Peyer's patch (tissue), 4 donors: ENCODE results near the gene FBXO17. TPM values are rescaled to one million over a fixed set of nuclear protein-coding genes. Genes with fewer than 3 reads are reported as not detected.

ENCODE experiments used
- DNase-seq, 3 donors: peaks; one replicate each; pipeline ENCODE4 v3.0.0-alpha.2; 2017 to 2019
- H3K27ac ChIP-seq, 4 donors: fragments of 200-600 bp; sonication (generic); one replicate each; pipeline ENCODE4 v1.5.1; 2016 to 2019
- H3K27me3 ChIP-seq, 2 donors: fragments of 200-600 bp; sonication (generic); one replicate each; pipeline ENCODE4 v1.5.1; 2019
- H3K36me3 ChIP-seq, 3 donors: fragments of 200-600 bp; sonication (generic); one replicate each; pipeline ENCODE4 v1.5.1; 2016 to 2019
- H3K4me1 ChIP-seq, 4 donors: fragments of 200-600 bp; sonication (generic); one replicate each; pipeline ENCODE4 v1.5.1; 2016 to 2019
- H3K4me3 ChIP-seq, 4 donors: fragments of 200-600 bp; sonication (generic); 1 replicate in 3 of 4; 2 replicates in 1 of 4; pipeline ENCODE4 v1.5.1; 2016 to 2019; ENCODE audit warnings: mild to moderate bottlenecking in 1 of 4
- H3K9me3 ChIP-seq, 4 donors: fragments of 200-600 bp; sonication (generic); one replicate each; pipeline ENCODE4 v1.5.1; 2016 to 2019; ENCODE audit warnings: mild to moderate bottlenecking in 1 of 4
- CTCF ChIP-seq, 6 experiments: fragments of 450-650 bp in 4 of 6; fragments of 200-600 bp in 2 of 6; sonication (generic) in 1 of 6; IDR thresholded peaks; one replicate each; pipeline ENCODE4 v1.5.1; 2017 to 2019; ENCODE audit warnings: antibody characterized with exemption in 6 of 6, mild to moderate bottlenecking in 3 of 6, moderate library complexity in 1 of 6
- POLR2A ChIP-seq, 2 donors: fragments of 450-650 bp; IDR thresholded peaks; one replicate each; pipeline ENCODE4 v1.5.1; 2017; ENCODE audit warnings: antibody characterized with exemption in 2 of 2, mild to moderate bottlenecking in 2 of 2, moderate library complexity in 2 of 2
- total RNA-seq, 4 donors: library from RNA; depleted of rRNA; stranded (reverse); fragments of >200 nt; gene quantifications; one replicate each; pipeline ENCODE4 v1.1.0, GENCODE V29; 2016

The FBXO17 gene
- total RNA-seq, 4 donors from 2014 or later = 1.4 to 5.4 (median 3.9) TPM

- Histone ChIP-seq H3K27me3 (no peaks in the 10 kb centered on the region), H3K36me3 (peaks cover 0 to 34% (median 0%) of the 10 kb centered on the region in 3 donors), H3K9me3 (no peaks in the 10 kb centered on the region), H3K4me1 (peaks cover 0 to 5% (median under 1%) of the 10 kb centered on the region in 4 donors), H3K27ac (no peak overlapping the region), H3K4me3 (no peak overlapping the region)
- TF ChIP-seq POLR2A (IDR thresholded peaks at IDR 0.05) (no peak), CTCF (IDR thresholded peaks at IDR 0.05) (no peak)
- no peak for DNase-seq
Observed at GRCh38 chr19:38893341-38893771, 82.2 kb downstream of the FBXO17 start.

- DNase-seq = no peak
- Histone ChIP-seq H3K36me3 (peaks cover 0 to 39% (median 0%) of the 10 kb centered on the region in 3 donors), H3K4me3 (no peak overlapping the region), H3K27me3 (no peaks in the 10 kb centered on the region), H3K4me1 (no peaks in the 10 kb centered on the region), H3K9me3 (no peaks in the 10 kb centered on the region), H3K27ac (no peak overlapping the region)
- no peak for TF ChIP-seq POLR2A (IDR thresholded peaks at IDR 0.05)
- no peak for TF ChIP-seq CTCF (IDR thresholded peaks at IDR 0.05)
Observed at GRCh38 chr19:38892841-38893240, 82.7 kb downstream of the FBXO17 start.

- H3K4me3 ChIP-seq = no peak overlapping the region
- TF ChIP-seq CTCF (IDR thresholded peaks at IDR 0.05) = no peak
- TF ChIP-seq POLR2A (IDR thresholded peaks at IDR 0.05) = no peak
- H3K9me3 ChIP-seq = no peaks in the 10 kb centered on the region
- peaks cover 0 to 42% (median 0%) of the 10 kb centered on the region in 3 donors for H3K36me3 ChIP-seq
- no peaks in the 10 kb centered on the region for H3K4me1 ChIP-seq
- H3K27ac ChIP-seq = no peak overlapping the region
- H3K27me3 ChIP-seq = no peaks in the 10 kb centered on the region
- no peak for DNase-seq
Observed at GRCh38 chr19:38891771-38892170, 83.8 kb downstream of the FBXO17 start.

Other genes starting within 250 kb of the FBXO17 start
- 10 to 100 TPM in 1 of 4 donors, 1 to 10 TPM in 3; 5.8 to 56.8 (median 6.4) TPM for gene CAPN12, start 231.3 kb downstream of the FBXO17 start, total RNA-seq
- not detected for gene LGALS7, start 202.2 kb downstream of the FBXO17 start, total RNA-seq
- gene LGALS7B, start 186.5 kb downstream of the FBXO17 start, total RNA-seq = not detected
- gene LGALS4, start 162.8 kb downstream of the FBXO17 start, total RNA-seq = 1,000 to 10,000 TPM; 1,215 to 4,170 (median 2,579) TPM
- gene ECH1, start 143.9 kb downstream of the FBXO17 start, total RNA-seq = 100 to 1,000 TPM; 138 to 276 (median 156) TPM
- gene HNRNPL, start 125.8 kb downstream of the FBXO17 start, total RNA-seq = 100 to 1,000 TPM; 149 to 229 (median 186) TPM
- gene RINL, start 97.5 kb downstream of the FBXO17 start, total RNA-seq = 10 to 100 TPM in 1 of 4 donors, 1 to 10 TPM in 3; 4.6 to 22.3 (median 7.2) TPM
- 10 to 100 TPM; 40.4 to 90.9 (median 78.6) TPM for gene SIRT2, start 76.1 kb downstream of the FBXO17 start, total RNA-seq
- 10 to 100 TPM; 12.4 to 27.7 (median 22.8) TPM for gene NFKBIB, start 75.8 kb downstream of the FBXO17 start, total RNA-seq
- gene CCER2, start 63.6 kb downstream of the FBXO17 start, total RNA-seq = 1 to 10 TPM in 2 of 4 donors, not detected in 2; 1.4 to 1.5 TPM
- 100 to 1,000 TPM in 1 of 4 donors, 10 to 100 TPM in 3; 18.2 to 134 (median 38.4) TPM for gene SARS2, start 45.0 kb downstream of the FBXO17 start, total RNA-seq
- gene MRPS12, start 44.8 kb downstream of the FBXO17 start, total RNA-seq = 10 to 100 TPM; 29.8 to 56.1 (median 35.6) TPM
- 10 to 100 TPM in 1 of 4 donors, 1 to 10 TPM in 3; 1.2 to 12.4 (median 3.6) TPM for gene FBXO27, start 56.8 kb upstream of the FBXO17 start, total RNA-seq
- not detected for gene ACP7, start 108.6 kb upstream of the FBXO17 start, total RNA-seq
- gene PAK4, start 150.0 kb upstream of the FBXO17 start, total RNA-seq = 10 to 100 TPM; 24.8 to 73.0 (median 45.7) TPM
- 1 to 10 TPM in 1 of 4 donors, not detected in 3; 1.1 TPM for gene NCCRP1, start 221.2 kb upstream of the FBXO17 start, total RNA-seq
- gene SYCN, start 228.5 kb upstream of the FBXO17 start, total RNA-seq = not detected